PC-9 (cell line): Measurements from ENCODE around the gene TNFRSF8. TPM values are rescaled to one million over a fixed set of nuclear protein-coding genes. Genes with fewer than 3 reads are reported as not detected.

Experiments used
- BruUV-seq: library from RNA; stranded (reverse); fragments of 400-500 nt; replicated peaks from 2 replicates; lab custom pipeline; 2021; lab: Mats Ljungman, UMichigan
- CTCF ChIA-PET: fragments of 300-600 bp; sonication (Branson Sonifier 250); formaldehyde crosslinking; loops from one replicate; lab custom pipeline; 2022; ENCODE audit warnings: antibody characterized with exemption; lab: Charles Lee
- POLR2A ChIA-PET: fragments of 300-600 bp; sonication (Branson Sonifier 250); formaldehyde crosslinking; loops from one replicate; lab custom pipeline; 2022; ENCODE audit warnings: antibody characterized with exemption; ENCODE audit not compliant: unreplicated experiment; lab: Charles Lee
- DNase-seq, 2 experiments: peaks; one replicate each; pipeline versions ENCODE4 v3.0.0 to v3.0.0-alpha.2; 2015 to 2022; ENCODE audit warnings: mixed read lengths in 1 of 2
- H2AFZ ChIP-seq: fragments of 200-600 bp; sonication (generic); 2 replicates; pipeline ENCODE4 v1.8.1; 2017; ENCODE audit warnings: antibody characterized with exemption
- H3F3A ChIP-seq: fragments of 200-600 bp; sonication (generic); 2 replicates; pipeline ENCODE4 v1.8.1; 2017; ENCODE audit warnings: antibody characterized with exemption, mild to moderate bottlenecking, low read depth; ENCODE audit not compliant: insufficient read depth
- H3K27ac ChIP-seq: fragments of 200-600 bp; sonication (generic); 2 replicates; pipeline ENCODE4 v1.6.1; 2016; ENCODE audit warnings: mixed run types
- H3K27me3 ChIP-seq: fragments of 200-600 bp; sonication (generic); 2 replicates; pipeline ENCODE4 v1.6.1; 2016; ENCODE audit warnings: low read depth, mixed run types; ENCODE audit not compliant: insufficient read depth
- H3K36me3 ChIP-seq: fragments of 200-600 bp; sonication (generic); 2 replicates; pipeline ENCODE4 v1.6.1; 2016; ENCODE audit warnings: low read depth, mixed run types
- H3K4me1 ChIP-seq: fragments of 200-600 bp; sonication (generic); replicated peaks from 2 replicates; pipeline ENCODE4 v1.6.1; 2016; ENCODE audit warnings: mixed run types; ENCODE audit not compliant: insufficient read depth
- H3K4me2 ChIP-seq: fragments of 200-600 bp; sonication (generic); 2 replicates; pipeline ENCODE4 v1.6.1; 2017; ENCODE audit warnings: mixed run types
- H3K4me3 ChIP-seq: fragments of 200-600 bp; sonication (generic); 2 replicates; pipeline ENCODE4 v1.6.1; 2016; ENCODE audit warnings: mixed run types
- H3K79me2 ChIP-seq: fragments of 200-600 bp; sonication (generic); 2 replicates; pipeline ENCODE4 v1.6.1; 2017; ENCODE audit warnings: low read depth, mixed run types
- H3K9me2 ChIP-seq: fragments of 200-600 bp; sonication (generic); 2 replicates; pipeline ENCODE4 v1.8.1; 2017; ENCODE audit warnings: mild to moderate bottlenecking; ENCODE audit not compliant: insufficient read depth
- H3K9me3 ChIP-seq: fragments of 200-600 bp; sonication (generic); 2 replicates; pipeline ENCODE4 v1.8.1; 2016; ENCODE audit warnings: low read depth; ENCODE audit not compliant: insufficient read depth
- H4K20me1 ChIP-seq: fragments of 200-600 bp; sonication (generic); 2 replicates; pipeline ENCODE4 v1.8.1; 2017; ENCODE audit not compliant: insufficient read depth
- CTCF ChIP-seq: fragments of 200-600 bp; sonication (generic); conservative IDR thresholded peaks from 2 replicates; pipeline ENCODE4 v1.6.1; 2017; ENCODE audit warnings: mixed run types, antibody characterized with exemption, mild to moderate bottlenecking, moderate library complexity
- EZH2 ChIP-seq: fragments of 200-600 bp; sonication (generic); IDR thresholded peaks from 2 replicates; pipeline ENCODE4 v1.8.0; 2017; ENCODE audit warnings: antibody characterized with exemption, low read depth
- intact Hi-C: fragments of 100-400 bp; cut with micrococcal nuclease; formaldehyde crosslinking; loops from one replicate; pipeline ENCODE4 v1.10.0; 2022; ENCODE audit not compliant: unreplicated experiment
- total RNA-seq: library from RNA; stranded (reverse); gene quantifications from 2 replicates; pipeline ENCODE4 v1.2.3, GENCODE V29; 2021

The TNFRSF8 gene
- total RNA-seq, 1 experiment from 2014 or later = not detected

GRCh38 chr1:12123172-12123571 is 60.1 kb downstream of the TNFRSF8 start:
- POLR2A ChIA-PET = no interaction called here
- intact Hi-C loops = no loop called here
- no peaks in the 10 kb centered on the region for H4K20me1 ChIP-seq
- TF ChIP-seq EZH2 (no peak), CTCF (no peak)
- no peaks in the 10 kb centered on the region for H3F3A ChIP-seq
- H2AFZ ChIP-seq = no peak overlapping the region
- BruUV-seq = no TSS peak
- H3K79me2 ChIP-seq = no peaks in the 10 kb centered on the region
- H3K9me3 ChIP-seq = no peaks in the 10 kb centered on the region
- CTCF ChIA-PET = interaction anchor here (0.6 kb wide), 1 partner anchor 17 kb away, joined by 5 read pairs; no protein-coding TSS in a partner anchor
- H3K27ac ChIP-seq = no peak overlapping the region
- H3K4me3 ChIP-seq = no peak overlapping the region
- no peaks in the 10 kb centered on the region for H3K9me2 ChIP-seq
- H3K4me2 ChIP-seq = no peak overlapping the region
- no peaks in the 10 kb centered on the region for H3K36me3 ChIP-seq
- no peak for DNase-seq
- no peaks in the 10 kb centered on the region for H3K4me1 ChIP-seq
- no peaks in the 10 kb centered on the region for H3K27me3 ChIP-seq

- no peaks in the 10 kb centered on the region for H3K4me1 ChIP-seq
- H3K79me2 ChIP-seq = no peaks in the 10 kb centered on the region
- intact Hi-C loops = loop anchor here (1.0 to 2.0 kb wide), 2 partner anchors 84 to 534 kb away; no protein-coding TSS in a partner anchor
- H3K27ac ChIP-seq = no peak overlapping the region
- DNase-seq = peak in 1 of 2 experiments; percentile 66
- no peaks in the 10 kb centered on the region for H3K36me3 ChIP-seq
- CTCF ChIA-PET = interaction anchor here (0.7 to 1.2 kb wide), 3 partner anchors 45 to 58 kb away, joined by 5 read pairs; no protein-coding TSS in a partner anchor
- H3K27me3 ChIP-seq = no peaks in the 10 kb centered on the region
- H3K9me3 ChIP-seq = no peaks in the 10 kb centered on the region
- H2AFZ ChIP-seq = no peak overlapping the region
- no peak overlapping the region for H3K4me2 ChIP-seq
- no TSS peak for BruUV-seq
- no peaks in the 10 kb centered on the region for H3K9me2 ChIP-seq
- TF ChIP-seq EZH2 (no peak), CTCF (peak; percentile 87)
- POLR2A ChIA-PET = no interaction called here
- H3K4me3 ChIP-seq = no peak overlapping the region
- no peaks in the 10 kb centered on the region for H4K20me1 ChIP-seq
- no peaks in the 10 kb centered on the region for H3F3A ChIP-seq
These were observed 61.8 kb downstream of the TNFRSF8 start for GRCh38 chr1:12124693-12125421.

GRCh38 chr1:12125422-12126355 is 62.6 kb downstream of the TNFRSF8 start:
- H3K27me3 ChIP-seq = no peaks in the 10 kb centered on the region
- CTCF ChIA-PET = interaction anchor here (0.6 to 1.1 kb wide), 2 partner anchors 16 to 44 kb away, joined by 5 read pairs; no protein-coding TSS in a partner anchor
- intact Hi-C loops = loop anchor here (1.0 to 2.0 kb wide), 2 partner anchors 84 to 533 kb away; no protein-coding TSS in a partner anchor

More at GRCh38 chr1:12125422-12126355, 62.6 kb downstream of the TNFRSF8 start:
- no peak overlapping the region for H3K27ac ChIP-seq
- no peak for TF ChIP-seq CTCF
- no peak for TF ChIP-seq EZH2
- DNase-seq = no peak
- no peak overlapping the region for H3K4me2 ChIP-seq
- no peaks in the 10 kb centered on the region for H3K9me2 ChIP-seq
- H3K4me3 ChIP-seq = no peak overlapping the region
- H3K79me2 ChIP-seq = no peaks in the 10 kb centered on the region
- H2AFZ ChIP-seq = no peak overlapping the region
- no peaks in the 10 kb centered on the region for H3K9me3 ChIP-seq
- POLR2A ChIA-PET = no interaction called here
- BruUV-seq = no TSS peak
- no peaks in the 10 kb centered on the region for H3K4me1 ChIP-seq
- H3F3A ChIP-seq = no peaks in the 10 kb centered on the region
- no peaks in the 10 kb centered on the region for H3K36me3 ChIP-seq
- H4K20me1 ChIP-seq = no peaks in the 10 kb centered on the region
